HepG2 (cell line): Measurements from ENCODE around the gene RMDN2. TPM values are rescaled to one million over a fixed set of nuclear protein-coding genes. Genes with fewer than 3 reads are reported as not detected.

Source experiments
- ATAC-seq: fragments of 200-7000 bp; cut with Tn5 transposase; 3 replicates; pipeline ENCODE4 v1.9.1; 2020; ENCODE audit warnings: mild to moderate bottlenecking, moderate library complexity
- BruUV-seq: library from RNA; stranded (reverse); fragments of 400-500 nt; replicated peaks from 2 replicates; lab custom pipeline; 2021; lab: Mats Ljungman, UMichigan
- CTCF ChIA-PET: fragments of 300-600 bp; formaldehyde crosslinking; extraction: SDS; loops from one replicate; lab custom pipeline; 2021; ENCODE audit warnings: low total read pairs, inconsistent platforms, low intra/inter-chr PET ratio; lab: Yijun Ruan, JAX
- POLR2A ChIA-PET: fragments of 350-600 bp; sonication (Branson Sonifier 250); formaldehyde crosslinking; loops from one replicate; lab custom pipeline; 2020; ENCODE audit warnings: antibody characterized with exemption, inconsistent platforms; lab: Yijun Ruan, JAX
- DNase-seq: peaks from one replicate; pipeline ENCODE4 v3.0.0-alpha.2; 2015; ENCODE audit warnings: low spot score
- FAIRE-seq: peaks from 3 replicates; lab custom pipeline; 2011; peaks lifted over from hg19 to GRCh38; lab: Jason Lieb, UNC
- H2AFZ ChIP-seq: one replicate; pipeline ENCODE4 v1.6.1; 2011; ENCODE audit warnings: low read length, inconsistent platforms
- H3K27ac ChIP-seq: fragments of 300-600 bp; 3 replicates; pipeline ENCODE4 v1.8.0; 2011; ENCODE audit warnings: mixed run types, mild to moderate bottlenecking, mixed read lengths, low read length, inconsistent platforms; ENCODE audit not compliant: insufficient read depth; ENCODE audit errors: extremely low read length
- H3K27me3 ChIP-seq, 2 experiments: fragments of 200-600 bp in 1 of 2; 2 replicates in 1 of 2; 3 replicates in 1 of 2; pipeline versions ENCODE4 v1.6.0 to v1.8.0; 2011; ENCODE audit warnings: low read length in 2 of 2, mild to moderate bottlenecking in 2 of 2, moderate library complexity in 2 of 2, inconsistent platforms in 1 of 2; ENCODE audit not compliant: insufficient read depth in 2 of 2, control insufficient read depth in 1 of 2
- H3K36me3 ChIP-seq, 2 experiments: fragments of 200-600 bp in 1 of 2; replicated peaks in 1 of 2; 2 replicates in 1 of 2; 3 replicates in 1 of 2; pipeline versions ENCODE4 v1.5.1 to v1.8.0; 2011; ENCODE audit warnings: low read length in 2 of 2, inconsistent platforms in 1 of 2; ENCODE audit not compliant: insufficient read depth in 2 of 2, control insufficient read depth in 1 of 2
- H3K4me1 ChIP-seq: 2 replicates; pipeline ENCODE4 v1.5.1; 2012; ENCODE audit warnings: low read length, inconsistent platforms; ENCODE audit not compliant: insufficient read depth
- H3K4me2 ChIP-seq: 2 replicates; pipeline ENCODE4 v1.6.0; 2011; ENCODE audit warnings: low read depth, low read length, inconsistent platforms
- H3K4me3 ChIP-seq, 3 experiments: fragments of 200-600 bp in 1 of 3; sonication (generic), shearing (Covaris generic) in 1 of 3; replicated peaks in 1 of 3; 2 replicates each; pipeline ENCODE4 v1.5.1; 2011 to 2016; ENCODE audit warnings: low read length in 3 of 3, inconsistent platforms in 2 of 3, low read depth in 2 of 3, mild to moderate bottlenecking in 2 of 3, control low read depth in 1 of 3, mixed read lengths in 1 of 3; ENCODE audit not compliant: insufficient read depth in 1 of 3
- H3K79me2 ChIP-seq: one replicate; pipeline ENCODE4 v1.6.1; 2011; ENCODE audit warnings: low read length, inconsistent platforms; ENCODE audit not compliant: insufficient read depth
- H3K9ac ChIP-seq: 2 replicates; pipeline ENCODE4 v1.6.0; 2011; ENCODE audit warnings: mild to moderate bottlenecking, low read depth, low read length, inconsistent platforms; ENCODE audit not compliant: insufficient read depth
- H3K9me3 ChIP-seq: 2 replicates; pipeline ENCODE4 v1.5.1; 2012; ENCODE audit warnings: mild to moderate bottlenecking, low read length
- H4K20me1 ChIP-seq: 2 replicates; pipeline ENCODE4 v1.6.0; 2011; ENCODE audit warnings: inconsistent platforms, mild to moderate bottlenecking, low read length, moderate library complexity; ENCODE audit not compliant: insufficient read depth
- ATF3 ChIP-seq: sonication (generic); formaldehyde crosslinking; IDR thresholded peaks from 2 replicates; pipeline ENCODE4 v1.4.0; 2020; ENCODE audit warnings: missing genetic modification reagents
- BRCA1 ChIP-seq: sonication (generic); formaldehyde crosslinking; IDR thresholded peaks from 2 replicates; pipeline ENCODE4 v1.4.0; 2020; ENCODE audit warnings: missing genetic modification reagents
- IKZF5 ChIP-seq: IDR thresholded peaks from 2 replicates; pipeline ENCODE4 v1.6.1; 2018; ENCODE audit warnings: missing genetic modification reagents, mild to moderate bottlenecking, missing compliant biosample characterization
- IRF2 ChIP-seq: IDR thresholded peaks from 2 replicates; pipeline ENCODE4 v1.6.1; 2018; ENCODE audit warnings: missing genetic modification reagents, missing compliant biosample characterization
- ISL2 ChIP-seq: sonication (generic); formaldehyde crosslinking; IDR thresholded peaks from 2 replicates; pipeline ENCODE4 v1.5.0; 2020; ENCODE audit warnings: missing genetic modification reagents
- KDM5B ChIP-seq: sonication (generic); formaldehyde crosslinking; IDR thresholded peaks from 2 replicates; pipeline ENCODE4 v1.4.0; 2020; ENCODE audit warnings: missing genetic modification reagents, mild to moderate bottlenecking, borderline replicate concordance
- MAF1 ChIP-seq: sonication (generic); formaldehyde crosslinking; IDR thresholded peaks from 2 replicates; pipeline ENCODE4 v1.5.0; 2020; ENCODE audit warnings: missing genetic modification reagents, borderline replicate concordance
- MED1 ChIP-seq: sonication (generic); formaldehyde crosslinking; IDR thresholded peaks from 2 replicates; pipeline ENCODE4 v1.4.0; 2020; ENCODE audit warnings: missing genetic modification reagents
- NFKB2 ChIP-seq: sonication (generic); formaldehyde crosslinking; IDR thresholded peaks from 2 replicates; pipeline ENCODE4 v1.4.0; 2020; ENCODE audit warnings: missing genetic modification reagents, borderline replicate concordance
- RAD21 ChIP-seq: fragments of 450-650 bp; formaldehyde crosslinking; IDR thresholded peaks from 2 replicates; pipeline ENCODE4 v1.5.0; 2020; ENCODE audit warnings: mild to moderate bottlenecking
- RXRB ChIP-seq: IDR thresholded peaks from 2 replicates; pipeline ENCODE4 v1.6.1; 2016; ENCODE audit warnings: borderline replicate concordance, missing genetic modification reagents, missing compliant biosample characterization
- SP140L ChIP-seq: sonication (generic); formaldehyde crosslinking; IDR thresholded peaks from 2 replicates; pipeline ENCODE4 v1.4.0; 2020; ENCODE audit warnings: missing genetic modification reagents, borderline replicate concordance
- THAP11 ChIP-seq: IDR thresholded peaks from 2 replicates; pipeline ENCODE4 v1.6.1; 2016; ENCODE audit warnings: missing biosample characterization, missing genetic modification reagents
- XRCC5 ChIP-seq: fragments of 200-400 bp; formaldehyde crosslinking; optimal IDR thresholded peaks from 2 replicates; pipeline ENCODE3; 2017; ENCODE audit warnings: mild to moderate bottlenecking, low read length
- ZMYM4 ChIP-seq: sonication (generic); formaldehyde crosslinking; IDR thresholded peaks from 2 replicates; pipeline ENCODE4 v1.8.1; 2023; ENCODE audit warnings: mild to moderate bottlenecking, missing genetic modification reagents
- ZNF296 ChIP-seq: sonication (generic); formaldehyde crosslinking; conservative IDR thresholded peaks from 2 replicates; pipeline ENCODE4 v1.5.0; 2020; ENCODE audit warnings: mild to moderate bottlenecking, missing genetic modification reagents
- ZNF337 ChIP-seq: sonication (generic); formaldehyde crosslinking; IDR thresholded peaks from 2 replicates; pipeline ENCODE4 v1.5.1; 2020; ENCODE audit warnings: missing genetic modification reagents, low read depth, mild to moderate bottlenecking, borderline replicate concordance
- ZNF629 ChIP-seq: sonication (generic); formaldehyde crosslinking; conservative IDR thresholded peaks from 2 replicates; pipeline ENCODE4 v1.5.0; 2020; ENCODE audit warnings: missing genetic modification reagents
- ZNF687 ChIP-seq: sonication (generic); formaldehyde crosslinking; IDR thresholded peaks from 2 replicates; pipeline ENCODE4 v1.5.1; 2020; ENCODE audit warnings: mild to moderate bottlenecking, missing genetic modification reagents, moderate library complexity
- WGBS: methylation state at CpG from one replicate; pipeline ENCODE4 v1.1.6; 2017; ENCODE audit warnings: low lambda C conversion rate; 5-methylcytosine and 5-hydroxymethylcytosine counted together
- in situ Hi-C: cut with HindIII; loops from 2 replicates; pipeline ENCODE4 v1.10.0; 2017; ENCODE audit warnings: low pct_unique_long_range_greater_than_20kb; ENCODE audit not compliant: extremely low pct_ligation_motif_present
- intact Hi-C: fragments of 100-400 bp; cut with micrococcal nuclease; formaldehyde crosslinking; loops from one replicate; pipeline ENCODE4 v1.10.0; 2022; ENCODE audit not compliant: unreplicated experiment
- polyA plus RNA-seq, 8 experiments: library from polyadenylated mRNA; depleted of rRNA in 3 of 8; stranded (reverse) in 7 of 8; unstranded in 1 of 8; fragments of >200 nt; fragmentation: Illumina TruSeq in 4 of 8; extraction: Trizol in 4 of 8; gene quantifications; 2 replicates each; pipeline versions ENCODE4 v1.2.1 to v1.2.3, GENCODE V29; 2011 to 2016; ENCODE audit warnings: low read depth in 4 of 8, missing spikeins in 1 of 8, mixed read lengths in 1 of 8; ENCODE audit not compliant: insufficient read depth in 1 of 8
- total RNA-seq, 5 experiments: library from RNA; depleted of rRNA; stranded (reverse); fragments of >200 nt; fragmentation: Illumina TruSeq; extraction: Trizol; gene quantifications; 2 replicates each; pipeline ENCODE4 v1.2.3, GENCODE V29; 2016; ENCODE audit warnings: low read depth in 1 of 5

RMDN2 gene
- total and polyA plus RNA-seq, 2 of the 13 experiments (the other 11 are each of a cell fraction or from before 2014, with no cell fraction given), result 2.3 to 8.9 TPM

GRCh38 chr2:37890893-37891495 lies 34.1 kb upstream of the RMDN2 start:
- Histone ChIP-seq H3K9ac (no peak overlapping the region), H3K27me3 (peaks cover 0 to 9% of the 10 kb centered on the region in 2 experiments; a peak in 2 of 5 replicates), H3K4me1 (peaks cover 5% of the 10 kb centered on the region; the same call in 1 of the 2 replicates), H3K79me2 (no peaks in the 10 kb centered on the region), H4K20me1 (no peaks in the 10 kb centered on the region), H3K4me3 (no peak overlapping the region), H2AFZ (no peak overlapping the region), H3K36me3 (no peaks in the 10 kb centered on the region), H3K9me3 (no peaks in the 10 kb centered on the region), H3K4me2 (no peak overlapping the region), H3K27ac (no peak overlapping the region)
- BruUV-seq, result no TSS peak
- CTCF ChIA-PET, result interaction anchor here (1.4 to 2.0 kb wide), 5 partner anchors 34 to 495 kb away, joined by 4 to 7 read pairs (median 5); partner anchors contain the start of gene RMDN2
- in situ Hi-C loops, result loop anchor here (25.0 kb wide), 2 partner anchors 729 to 1104 kb away; partner anchors contain the start of gene EIF2AK2
- 8% methylated on average over 8 of the region's 8 CpGs for WGBS
- ATAC-seq, result peak; percentile 99
- intact Hi-C loops, result no loop called here
- DNase-seq, result peak; percentile 71
- POLR2A ChIA-PET, result interaction anchor here (1.0 kb wide), 1 partner anchor 34 kb away, joined by 3 read pairs; the partner anchor contains the start of gene RMDN2
- peak; percentile 23 for FAIRE-seq
- TF ChIP-seq ZMYM4 (0 out of 2 replicates have a peak, but pooled peaks have one; percentile 27), ISL2 (CRISPR knock-in tag) (0 out of 2 replicates have a peak, but pooled peaks have one; percentile 34), RAD21 (CRISPR knock-in tag) (peak; percentile 81), IRF2 (0 out of 2 replicates have a peak, but pooled peaks have one; percentile 29), SP140L (CRISPR knock-in tag) (no peak), XRCC5 (peak; percentile 90), ATF3 (CRISPR knock-in tag) (0 out of 2 replicates have a peak, but pooled peaks have one; percentile 7), KDM5B (CRISPR knock-in tag) (peak; percentile 47; the same call in 1 of the 2 replicates), RXRB (CRISPR knock-in tag) (0 out of 2 replicates have a peak, but pooled peaks have one; percentile 20), IKZF5 (CRISPR knock-in tag) (0 out of 2 replicates have a peak, but pooled peaks have one; percentile 33), NFKB2 (CRISPR knock-in tag) (peak; percentile 47; the same call in 1 of the 2 replicates), ZNF337 (CRISPR knock-in tag) (no peak), MED1 (peak; percentile 24; the same call in 1 of the 2 replicates), ZNF296 (CRISPR knock-in tag) (no peak), THAP11 (CRISPR knock-in tag) (no peak), MAF1 (CRISPR knock-in tag) (0 out of 2 replicates have a peak, but pooled peaks have one; percentile 49), ZNF629 (CRISPR knock-in tag) (0 out of 2 replicates have a peak, but pooled peaks have one; percentile 7), BRCA1 (0 out of 2 replicates have a peak, but pooled peaks have one; percentile 56), ZNF687 (CRISPR knock-in tag) (0 out of 2 replicates have a peak, but pooled peaks have one; percentile 13)
